Measurements from ENCODE around the gene ABCA2. TPM values are rescaled to one million over a fixed set of nuclear protein-coding genes. Genes with fewer than 3 reads are reported as not detected.

The ABCA2 gene
- total RNA-seq, 1 donor from 2014 or later = 15.7 TPM

GRCh38 chr9:136964833-136965422 lies 63.1 kb downstream of the ABCA2 start:
- DNase-seq (ENCODE audit: low read depth, low spot score) = no peak

- DNase-seq (ENCODE audit: low read depth, low spot score) = no peak
Observed at GRCh38 chr9:136964171-136964689, 63.8 kb downstream of the ABCA2 start.

GRCh38 chr9:136963751-136964150 lies 64.3 kb downstream of the ABCA2 start:
- DNase-seq (ENCODE audit: low read depth, low spot score) = no peak

GRCh38 chr9:136963341-136963740 lies 64.7 kb downstream of the ABCA2 start:
- DNase-seq (ENCODE audit: low read depth, low spot score) = no peak

- DNase-seq (ENCODE audit: low read depth, low spot score) = no peak
Observed at GRCh38 chr9:136962701-136963248, 65.3 kb downstream of the ABCA2 start.

- no peak for DNase-seq (ENCODE audit: low read depth, low spot score)
Observed at GRCh38 chr9:136962163-136962562, 65.9 kb downstream of the ABCA2 start.

GRCh38 chr9:136961279-136962065 lies 66.6 kb downstream of the ABCA2 start:
- DNase-seq (ENCODE audit: low read depth, low spot score) = no peak

GRCh38 chr9:136960938-136961275 lies 67.1 kb downstream of the ABCA2 start:
- no peak for DNase-seq (ENCODE audit: low read depth, low spot score)

- DNase-seq (ENCODE audit: low read depth, low spot score) = no peak
Observed at GRCh38 chr9:136960212-136960937, 67.7 kb downstream of the ABCA2 start.

GRCh38 chr9:136958898-136959850 lies 68.9 kb downstream of the ABCA2 start:
- no peak for DNase-seq (ENCODE audit: low read depth, low spot score)

GRCh38 chr9:136958473-136958872 lies 69.6 kb downstream of the ABCA2 start:
- no peak for DNase-seq (ENCODE audit: low read depth, low spot score)

- no peak for DNase-seq (ENCODE audit: low read depth, low spot score)
Observed at GRCh38 chr9:136957901-136958300, 70.1 kb downstream of the ABCA2 start.

- DNase-seq (ENCODE audit: low read depth, low spot score) = no peak
Observed at GRCh38 chr9:136957461-136957860, 70.6 kb downstream of the ABCA2 start.

Other genes with a start within 250 kb of the ABCA2 start
- gene TMEM141, start 236.9 kb downstream of the ABCA2 start, total RNA-seq = 47.5 and 73.2 TPM in 2 replicates
- gene CCDC183, start 231.9 kb downstream of the ABCA2 start, total RNA-seq = 0.18 and 0.26 TPM in 2 replicates
- 85.5 and 96.1 TPM in 2 replicates for gene RABL6, start 220.3 kb downstream of the ABCA2 start, total RNA-seq
- 0.66 and 0.78 TPM in 2 replicates for gene AJM1, start 185.8 kb downstream of the ABCA2 start, total RNA-seq
- 150 and 171 TPM in 2 replicates for gene PHPT1, start 178.8 kb downstream of the ABCA2 start, total RNA-seq
- 0.86 and 2.1 TPM in 2 replicates for gene MAMDC4, start 175.9 kb downstream of the ABCA2 start, total RNA-seq
- gene EDF1, start 161.9 kb downstream of the ABCA2 start, total RNA-seq = 279 and 309 TPM in 2 replicates
- 12.7 and 23.9 TPM in 2 replicates for gene TRAF2, start 141.7 kb downstream of the ABCA2 start, total RNA-seq
- 171 and 182 TPM in 2 replicates for gene FBXW5, start 83.5 kb downstream of the ABCA2 start, total RNA-seq
- gene C8G, start 83.0 kb downstream of the ABCA2 start, total RNA-seq = 0.67 TPM in 1 of 2 replicates, not detected in the other
- gene LCN12, start 76.0 kb downstream of the ABCA2 start, total RNA-seq = not detected in 2 replicates
- gene PTGDS, start 50.7 kb downstream of the ABCA2 start, total RNA-seq = not detected in 2 replicates
- gene LCNL1, start 45.2 kb downstream of the ABCA2 start, total RNA-seq = not detected in 2 replicates
- 17.8 and 18.0 TPM in 2 replicates for gene PAXX, start 35.8 kb downstream of the ABCA2 start, total RNA-seq
- 0.33 and 0.46 TPM in 2 replicates for gene CLIC3, start 31.7 kb downstream of the ABCA2 start, total RNA-seq
- not detected in 2 replicates for gene FUT7, start 3.9 kb upstream of the ABCA2 start, total RNA-seq
- gene NPDC1, start 17.9 kb upstream of the ABCA2 start, total RNA-seq = 31.2 and 33.0 TPM in 2 replicates
- not detected in 2 replicates for gene ENTPD2, start 25.8 kb upstream of the ABCA2 start, total RNA-seq
- gene SAPCD2, start 42.3 kb upstream of the ABCA2 start, total RNA-seq = 17.6 and 31.1 TPM in 2 replicates
- 15.4 and 17.0 TPM in 2 replicates for gene UAP1L1, start 49.3 kb upstream of the ABCA2 start, total RNA-seq
- 58.1 and 76.7 TPM in 2 replicates for gene MAN1B1, start 58.7 kb upstream of the ABCA2 start, total RNA-seq
- 73.7 and 133 TPM in 2 replicates for gene DPP7, start 86.5 kb upstream of the ABCA2 start, total RNA-seq
- 0.04 and 0.26 TPM in 2 replicates for gene GRIN1, start 110.9 kb upstream of the ABCA2 start, total RNA-seq
- gene LRRC26, start 141.8 kb upstream of the ABCA2 start, total RNA-seq = not detected in 2 replicates
- not detected in 2 replicates for gene TMEM210, start 143.8 kb upstream of the ABCA2 start, total RNA-seq
- 24.4 and 30.5 TPM in 2 replicates for gene ANAPC2, start 160.3 kb upstream of the ABCA2 start, total RNA-seq
- gene SSNA1, start 160.4 kb upstream of the ABCA2 start, total RNA-seq = 107 and 115 TPM in 2 replicates
- gene TPRN, start 172.5 kb upstream of the ABCA2 start, total RNA-seq = 5.1 and 6.4 TPM in 2 replicates
- 26.1 and 34.2 TPM in 2 replicates for gene TMEM203, start 177.4 kb upstream of the ABCA2 start, total RNA-seq
- gene NDOR1, start 177.5 kb upstream of the ABCA2 start, total RNA-seq = 3.5 and 4.2 TPM in 2 replicates
- gene RNF208, start 194.0 kb upstream of the ABCA2 start, total RNA-seq = 0.07 and 0.33 TPM in 2 replicates
- 0.11 and 0.46 TPM in 2 replicates for gene CYSRT1, start 196.9 kb upstream of the ABCA2 start, total RNA-seq
- 0.07 TPM in 2 replicates for gene RNF224, start 199.3 kb upstream of the ABCA2 start, total RNA-seq
- gene SLC34A3, start 202.7 kb upstream of the ABCA2 start, total RNA-seq = not detected in 2 replicates
- gene TUBB4B, start 213.1 kb upstream of the ABCA2 start, total RNA-seq = 279 and 476 TPM in 2 replicates
- gene STPG3, start 223.0 kb upstream of the ABCA2 start, total RNA-seq = not detected in 2 replicates
- gene NELFB, start 227.1 kb upstream of the ABCA2 start, total RNA-seq = 78.1 and 78.6 TPM in 2 replicates
- gene TOR4A, start 249.5 kb upstream of the ABCA2 start, total RNA-seq = 28.9 and 35.3 TPM in 2 replicates